ENCODE data around the gene GFM1. TPM values are rescaled to one million over a fixed set of nuclear protein-coding genes. Genes with fewer than 3 reads are reported as not detected.

Gene GFM1
- total RNA-seq, 1 donor: 52.5 TPM

- H3K27me3 ChIP-seq (ENCODE audit: insufficient read depth, low read length): no peaks in the 10 kb centered on the region
- H4K20me1 ChIP-seq (ENCODE audit: insufficient read depth, low read length): no peaks in the 10 kb centered on the region
- peaks cover 4% of the 10 kb centered on the region for H3K36me3 ChIP-seq (ENCODE audit: insufficient read depth, low read length)
- peak; percentile 80 for DNase-seq (ENCODE audit: insufficient read length, low spot score, missing footprints)
- no peak overlapping the region for H3K4me3 ChIP-seq (ENCODE audit: insufficient read depth, low read length)
- H3K27ac ChIP-seq (ENCODE audit: low read depth, low read length): peak overlapping the region; percentile 84
- peaks cover 41% of the 10 kb centered on the region for H3K4me1 ChIP-seq (ENCODE audit: insufficient read depth, low read length)
- peak overlapping the region; percentile 40 for H3K4me2 ChIP-seq (ENCODE audit: insufficient read depth, low read length)
- H3K79me2 ChIP-seq (ENCODE audit: insufficient read depth, low read length): peaks cover 5% of the 10 kb centered on the region
- H2AFZ ChIP-seq (ENCODE audit: low read length): no peak overlapping the region
- H3K9me3 ChIP-seq (ENCODE audit: low read depth, low read length): no peaks in the 10 kb centered on the region
- TF ChIP-seq, protein P1, sequence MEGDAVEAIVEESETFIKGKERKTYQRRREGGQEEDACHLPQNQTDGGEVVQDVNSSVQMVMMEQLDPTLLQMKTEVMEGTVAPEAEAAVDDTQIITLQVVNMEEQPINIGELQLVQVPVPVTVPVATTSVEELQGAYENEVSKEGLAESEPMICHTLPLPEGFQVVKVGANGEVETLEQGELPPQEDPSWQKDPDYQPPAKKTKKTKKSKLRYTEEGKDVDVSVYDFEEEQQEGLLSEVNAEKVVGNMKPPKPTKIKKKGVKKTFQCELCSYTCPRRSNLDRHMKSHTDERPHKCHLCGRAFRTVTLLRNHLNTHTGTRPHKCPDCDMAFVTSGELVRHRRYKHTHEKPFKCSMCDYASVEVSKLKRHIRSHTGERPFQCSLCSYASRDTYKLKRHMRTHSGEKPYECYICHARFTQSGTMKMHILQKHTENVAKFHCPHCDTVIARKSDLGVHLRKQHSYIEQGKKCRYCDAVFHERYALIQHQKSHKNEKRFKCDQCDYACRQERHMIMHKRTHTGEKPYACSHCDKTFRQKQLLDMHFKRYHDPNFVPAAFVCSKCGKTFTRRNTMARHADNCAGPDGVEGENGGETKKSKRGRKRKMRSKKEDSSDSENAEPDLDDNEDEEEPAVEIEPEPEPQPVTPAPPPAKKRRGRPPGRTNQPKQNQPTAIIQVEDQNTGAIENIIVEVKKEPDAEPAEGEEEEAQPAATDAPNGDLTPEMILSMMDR (IDR thresholded peaks at IDR 0.05; ENCODE audit: extremely low read depth, low read depth, low read length): no peak
Measured at GRCh38 chr3:158709666-158710083, 65.3 kb downstream of the GFM1 start.

- peaks cover 4% of the 10 kb centered on the region for H3K36me3 ChIP-seq (ENCODE audit: insufficient read depth, low read length)
- DNase-seq (ENCODE audit: insufficient read length, low spot score, missing footprints): no peak
- H2AFZ ChIP-seq (ENCODE audit: low read length): no peak overlapping the region
- H3K4me1 ChIP-seq (ENCODE audit: insufficient read depth, low read length): peaks cover 41% of the 10 kb centered on the region
- H3K4me2 ChIP-seq (ENCODE audit: insufficient read depth, low read length): no peak overlapping the region
- H3K27ac ChIP-seq (ENCODE audit: low read depth, low read length): peak overlapping the region; percentile 46
- H4K20me1 ChIP-seq (ENCODE audit: insufficient read depth, low read length): no peaks in the 10 kb centered on the region
- TF ChIP-seq, protein P1 (IDR thresholded peaks at IDR 0.05; ENCODE audit: extremely low read depth, low read depth, low read length): no peak
- H3K4me3 ChIP-seq (ENCODE audit: insufficient read depth, low read length): no peak overlapping the region
- no peaks in the 10 kb centered on the region for H3K27me3 ChIP-seq (ENCODE audit: insufficient read depth, low read length)
- H3K9me3 ChIP-seq (ENCODE audit: low read depth, low read length): no peaks in the 10 kb centered on the region
- peaks cover 5% of the 10 kb centered on the region for H3K79me2 ChIP-seq (ENCODE audit: insufficient read depth, low read length)
Measured at GRCh38 chr3:158710601-158711000, 66.3 kb downstream of the GFM1 start.

DNA sequence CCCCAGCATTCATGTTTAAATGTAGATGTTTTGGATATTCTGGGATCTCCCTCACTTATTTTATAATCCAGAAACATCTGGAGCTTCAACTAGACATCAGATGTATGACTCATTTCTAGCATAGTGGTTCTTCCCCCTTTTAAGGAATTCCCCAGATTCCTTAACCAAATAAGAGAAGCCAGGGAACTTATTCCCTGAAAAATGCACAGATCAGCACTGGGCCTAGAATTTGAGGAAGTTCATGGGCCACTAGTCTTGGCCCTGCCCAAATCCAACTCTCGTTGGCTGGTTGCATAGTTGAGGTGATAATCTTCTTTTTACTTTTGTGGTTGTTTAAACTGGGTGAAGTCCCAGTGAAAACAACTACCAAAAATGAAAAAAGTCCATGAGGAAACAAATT is 67.6 kb downstream of the GFM1 start:
- peaks cover 4% of the 10 kb centered on the region for H3K36me3 ChIP-seq (ENCODE audit: insufficient read depth, low read length)
- no peaks in the 10 kb centered on the region for H3K79me2 ChIP-seq (ENCODE audit: insufficient read depth, low read length)
- no peak overlapping the region for H3K4me3 ChIP-seq (ENCODE audit: insufficient read depth, low read length)
- peaks cover 49% of the 10 kb centered on the region for H3K4me1 ChIP-seq (ENCODE audit: insufficient read depth, low read length)
- TF ChIP-seq, protein P1 (IDR thresholded peaks at IDR 0.05; ENCODE audit: extremely low read depth, low read depth, low read length): no peak
- DNase-seq (ENCODE audit: insufficient read length, low spot score, missing footprints): no peak
- H4K20me1 ChIP-seq (ENCODE audit: insufficient read depth, low read length): no peaks in the 10 kb centered on the region
- no peaks in the 10 kb centered on the region for H3K9me3 ChIP-seq (ENCODE audit: low read depth, low read length)
- no peak overlapping the region for H3K4me2 ChIP-seq (ENCODE audit: insufficient read depth, low read length)
- peak overlapping the region; percentile 46 for H3K27ac ChIP-seq (ENCODE audit: low read depth, low read length)
- no peaks in the 10 kb centered on the region for H3K27me3 ChIP-seq (ENCODE audit: insufficient read depth, low read length)
- no peak overlapping the region for H2AFZ ChIP-seq (ENCODE audit: low read length)

DNA sequence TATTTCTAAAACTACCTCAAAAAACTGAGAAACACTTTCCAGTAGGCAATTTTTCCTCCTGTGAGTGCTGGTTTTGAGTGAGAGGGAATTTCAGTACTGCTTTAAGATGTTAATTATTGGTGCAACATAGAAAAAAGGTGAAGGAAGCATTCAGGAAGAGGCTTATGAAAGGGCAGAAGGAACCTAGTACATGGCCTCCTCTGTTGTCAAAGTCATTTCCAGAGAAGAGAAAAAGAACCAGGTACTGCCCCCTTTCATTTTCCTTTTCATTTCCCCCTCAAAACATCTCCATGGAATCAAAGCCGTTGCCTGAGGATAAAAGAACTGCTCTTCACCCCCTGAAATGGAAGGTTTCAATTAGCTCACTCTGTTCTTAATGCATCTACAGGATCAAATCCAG is 68.1 kb downstream of the GFM1 start:
- H3K4me3 ChIP-seq (ENCODE audit: insufficient read depth, low read length): no peak overlapping the region
- H3K4me2 ChIP-seq (ENCODE audit: insufficient read depth, low read length): no peak overlapping the region
- H4K20me1 ChIP-seq (ENCODE audit: insufficient read depth, low read length): no peaks in the 10 kb centered on the region
- no peak for DNase-seq (ENCODE audit: insufficient read length, low spot score, missing footprints)
- peaks cover 54% of the 10 kb centered on the region for H3K4me1 ChIP-seq (ENCODE audit: insufficient read depth, low read length)
- no peaks in the 10 kb centered on the region for H3K79me2 ChIP-seq (ENCODE audit: insufficient read depth, low read length)
- H3K27ac ChIP-seq (ENCODE audit: low read depth, low read length): peak overlapping the region; percentile 46
- no peak overlapping the region for H2AFZ ChIP-seq (ENCODE audit: low read length)
- H3K36me3 ChIP-seq (ENCODE audit: insufficient read depth, low read length): peaks cover 4% of the 10 kb centered on the region
- no peaks in the 10 kb centered on the region for H3K9me3 ChIP-seq (ENCODE audit: low read depth, low read length)
- TF ChIP-seq, protein P1 (IDR thresholded peaks at IDR 0.05; ENCODE audit: extremely low read depth, low read depth, low read length): no peak
- no peaks in the 10 kb centered on the region for H3K27me3 ChIP-seq (ENCODE audit: insufficient read depth, low read length)

All from osteoblast (primary cell).